ENCODE results near the gene B3GAT1. TPM values are rescaled to one million over a fixed set of nuclear protein-coding genes. Genes with fewer than 3 reads are reported as not detected.

B3GAT1 gene
- total RNA-seq, 1 experiment from 2014 or later: 9.9 TPM

DNA sequence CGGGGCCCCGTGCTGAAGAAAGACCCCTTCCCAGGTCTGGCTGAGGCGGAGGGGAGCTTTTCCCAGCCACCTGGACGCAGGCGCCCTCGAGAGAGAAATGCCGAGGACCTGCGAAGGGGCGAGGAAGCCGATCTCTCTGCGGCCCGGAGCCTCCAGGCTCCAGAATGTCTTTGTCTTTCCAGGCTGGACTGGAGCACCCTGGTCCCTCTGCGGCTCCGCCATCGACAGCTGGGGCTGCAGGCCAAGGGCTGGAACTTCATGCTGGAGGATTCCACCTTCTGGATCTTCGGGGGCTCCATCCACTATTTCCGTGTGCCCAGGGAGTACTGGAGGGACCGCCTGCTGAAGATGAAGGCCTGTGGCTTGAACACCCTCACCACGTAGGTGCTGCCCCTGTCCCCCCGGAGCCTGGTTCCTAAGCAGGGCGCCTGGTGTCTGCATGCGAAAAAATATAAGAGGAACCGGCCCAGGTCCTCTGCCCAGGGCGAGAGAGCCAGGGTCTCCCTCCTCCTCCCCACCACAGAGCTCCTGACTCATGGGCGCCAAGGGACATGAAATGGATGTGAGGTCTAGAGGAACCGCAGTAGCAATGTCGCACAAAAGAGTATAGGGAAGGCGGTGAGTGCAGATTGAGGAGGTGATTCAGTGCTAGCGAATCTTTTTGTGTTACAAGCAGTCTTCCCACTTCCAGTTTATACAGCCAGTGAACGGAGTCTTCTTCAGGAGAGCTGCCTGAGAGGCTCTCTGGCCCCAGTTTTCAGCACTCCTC, 69.3 kb downstream of the B3GAT1 start:
- H3K27me3 ChIP-seq (ENCODE audit: control insufficient read depth, insufficient read depth, low read length): no peaks in the 10 kb centered on the region; the same call in 1 of the 2 replicates
- no peaks in the 10 kb centered on the region for H3K36me3 ChIP-seq (replicated peaks; ENCODE audit: control insufficient read depth, insufficient read depth, low read length)
- H3K4me3 ChIP-seq (ENCODE audit: insufficient read depth, low read depth, low read length): no peak overlapping the region
- DNase-seq: no peak

DNA sequence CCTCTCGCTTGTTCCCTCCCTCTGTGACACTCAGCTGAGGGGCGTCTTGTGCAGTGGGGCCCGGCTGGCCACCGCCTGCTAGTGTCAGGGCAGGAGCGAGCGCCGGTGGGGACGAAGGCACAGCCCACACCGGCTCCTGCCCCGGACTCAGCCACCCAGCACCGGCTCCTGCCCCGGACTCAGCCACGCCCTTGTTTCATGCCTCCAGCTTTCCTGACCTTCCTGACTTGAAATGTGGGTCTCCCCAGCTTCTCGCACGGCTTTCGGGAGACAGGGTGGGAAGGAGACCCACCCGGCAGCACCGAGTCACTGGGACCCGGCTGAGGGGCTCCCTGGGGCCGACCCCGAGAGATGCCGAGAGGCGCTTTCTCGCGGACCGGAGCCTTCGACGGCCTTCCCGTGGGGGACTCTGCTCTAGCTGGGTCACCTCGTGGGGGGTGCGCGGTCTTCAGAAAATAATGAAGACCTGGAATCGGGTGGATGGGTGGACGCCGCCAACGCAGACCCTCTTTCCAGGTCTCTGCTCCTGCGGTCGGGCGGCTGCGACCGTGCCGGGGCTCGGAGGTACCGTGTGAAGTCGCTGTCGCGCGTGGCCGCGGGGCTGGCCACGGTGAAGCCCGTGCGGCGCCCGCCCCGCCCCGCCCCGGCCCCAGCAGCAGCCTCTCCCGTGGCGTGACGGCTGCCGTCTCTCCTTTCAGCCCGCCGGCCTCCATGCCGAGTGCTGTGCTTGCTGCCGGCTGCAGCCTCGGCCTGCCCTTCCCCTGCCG, 70.1 kb downstream of the B3GAT1 start:
- H3K4me3 ChIP-seq (ENCODE audit: insufficient read depth, low read depth, low read length): no peak overlapping the region
- peak; percentile 68 for DNase-seq
- no peaks in the 10 kb centered on the region; the same call in 1 of the 2 replicates for H3K27me3 ChIP-seq (ENCODE audit: control insufficient read depth, insufficient read depth, low read length)
- H3K36me3 ChIP-seq (replicated peaks; ENCODE audit: control insufficient read depth, insufficient read depth, low read length): no peaks in the 10 kb centered on the region

DNA sequence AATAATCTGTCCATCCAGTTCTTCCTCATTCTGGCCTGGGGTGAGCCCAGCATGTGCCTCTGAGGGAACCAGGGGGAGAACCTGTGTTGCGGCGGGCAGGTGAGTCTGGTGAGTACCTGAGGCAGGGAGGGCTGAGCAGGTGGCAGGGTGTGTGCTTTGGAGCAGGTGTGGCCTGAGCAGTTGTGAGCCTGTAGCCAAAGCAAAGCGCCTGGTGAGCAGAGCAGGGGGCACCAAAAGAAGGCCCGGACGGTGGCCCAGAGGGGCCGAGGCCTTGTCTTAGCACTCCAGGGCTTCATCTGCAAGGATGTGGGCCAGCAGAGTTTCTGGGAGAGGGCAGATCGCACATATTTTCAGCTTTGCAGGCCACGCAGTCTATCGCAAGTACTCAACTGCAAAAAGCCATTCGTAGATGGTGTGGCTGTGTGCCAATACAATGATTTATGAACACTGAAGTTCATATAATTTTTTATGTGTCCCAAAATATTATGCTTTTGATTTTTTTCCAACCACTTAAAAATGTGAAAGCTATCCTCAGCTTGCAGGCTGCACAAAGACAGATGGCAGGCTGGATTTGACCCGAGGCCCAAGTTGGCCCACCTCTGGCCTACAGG, 71.6 kb downstream of the B3GAT1 start:
- H3K36me3 ChIP-seq (replicated peaks; ENCODE audit: control insufficient read depth, insufficient read depth, low read length): no peaks in the 10 kb centered on the region
- peak; percentile 38 for DNase-seq
- no peak overlapping the region for H3K4me3 ChIP-seq (ENCODE audit: insufficient read depth, low read depth, low read length)
- H3K27me3 ChIP-seq (ENCODE audit: control insufficient read depth, insufficient read depth, low read length): no peaks in the 10 kb centered on the region

DNA sequence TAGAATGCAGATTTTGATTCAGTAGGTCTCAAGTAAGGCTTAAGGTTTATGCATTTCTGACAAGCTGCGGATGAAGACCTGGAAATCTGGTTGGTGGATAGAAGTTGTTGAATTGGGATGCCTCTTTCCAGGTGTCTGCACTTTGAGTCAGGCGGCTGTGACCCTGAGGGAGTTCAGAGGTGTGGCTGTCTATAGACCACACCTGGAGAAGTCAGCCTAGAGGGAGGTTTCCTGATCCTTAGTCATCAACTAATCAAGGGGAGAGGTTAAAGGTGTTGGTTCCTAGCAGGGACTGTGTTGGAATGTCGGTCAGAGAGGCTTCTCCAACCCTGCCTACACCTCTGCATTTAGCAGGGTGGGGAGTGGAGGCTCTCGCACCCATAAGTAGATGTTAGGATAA, 72.3 kb downstream of the B3GAT1 start:
- Histone ChIP-seq H3K27me3 (ENCODE audit: control insufficient read depth, insufficient read depth, low read length) (no peaks in the 10 kb centered on the region; the same call in 1 of the 2 replicates), H3K36me3 (replicated peaks; ENCODE audit: control insufficient read depth, insufficient read depth, low read length) (no peaks in the 10 kb centered on the region), H3K4me3 (ENCODE audit: insufficient read depth, low read depth, low read length) (no peak overlapping the region)
- DNase-seq: peak; percentile 26

DNA sequence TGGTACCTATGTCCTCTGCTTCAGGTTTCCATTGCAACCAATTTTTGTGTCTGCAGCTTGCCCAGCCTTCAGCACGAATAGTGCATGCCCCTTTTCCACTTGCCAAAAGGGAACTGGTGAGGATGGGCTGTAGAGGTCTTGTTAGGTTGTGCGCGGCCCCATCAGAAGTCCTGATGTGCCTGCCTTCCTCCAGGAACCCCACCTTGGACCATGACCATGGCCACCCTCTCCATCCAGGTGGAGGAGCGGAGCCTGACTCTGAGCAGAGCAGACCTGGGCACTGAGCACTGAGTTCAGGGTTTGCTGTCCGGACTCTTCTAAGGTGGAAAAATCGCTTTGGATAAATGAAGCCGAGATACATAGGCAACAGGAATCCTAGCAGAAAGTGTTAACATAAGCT, 73.4 kb downstream of the B3GAT1 start:
- no peak for DNase-seq
- H3K36me3 ChIP-seq (replicated peaks; ENCODE audit: control insufficient read depth, insufficient read depth, low read length): no peaks in the 10 kb centered on the region
- H3K4me3 ChIP-seq (ENCODE audit: insufficient read depth, low read depth, low read length): no peak overlapping the region
- H3K27me3 ChIP-seq (ENCODE audit: control insufficient read depth, insufficient read depth, low read length): peaks cover 2% of the 10 kb centered on the region; the same call in 1 of the 2 replicates

DNA sequence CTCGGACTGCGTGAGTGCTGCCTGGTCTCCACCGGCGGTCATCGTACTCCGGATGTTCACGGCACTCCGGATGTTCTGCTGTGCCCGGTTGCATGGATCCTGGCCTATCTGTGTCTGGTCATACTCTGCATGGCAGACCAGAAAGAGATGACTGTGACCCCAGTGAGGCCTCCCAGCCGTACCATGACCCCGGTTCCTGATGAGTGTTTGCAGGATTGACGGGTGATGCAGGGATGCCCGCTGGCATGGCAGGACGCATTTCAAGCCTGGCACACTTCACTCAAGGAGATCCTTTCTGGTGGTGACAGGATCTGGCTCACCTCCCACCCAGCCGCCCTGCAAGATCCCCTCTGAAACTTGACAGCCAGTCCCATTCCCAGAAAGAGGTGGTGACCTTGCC, 74.0 kb downstream of the B3GAT1 start:
- peaks cover 6% of the 10 kb centered on the region; the same call in 1 of the 2 replicates for H3K27me3 ChIP-seq (ENCODE audit: control insufficient read depth, insufficient read depth, low read length)
- no peak for DNase-seq
- H3K4me3 ChIP-seq (ENCODE audit: insufficient read depth, low read depth, low read length): no peak overlapping the region
- no peaks in the 10 kb centered on the region for H3K36me3 ChIP-seq (replicated peaks; ENCODE audit: control insufficient read depth, insufficient read depth, low read length)

DNA sequence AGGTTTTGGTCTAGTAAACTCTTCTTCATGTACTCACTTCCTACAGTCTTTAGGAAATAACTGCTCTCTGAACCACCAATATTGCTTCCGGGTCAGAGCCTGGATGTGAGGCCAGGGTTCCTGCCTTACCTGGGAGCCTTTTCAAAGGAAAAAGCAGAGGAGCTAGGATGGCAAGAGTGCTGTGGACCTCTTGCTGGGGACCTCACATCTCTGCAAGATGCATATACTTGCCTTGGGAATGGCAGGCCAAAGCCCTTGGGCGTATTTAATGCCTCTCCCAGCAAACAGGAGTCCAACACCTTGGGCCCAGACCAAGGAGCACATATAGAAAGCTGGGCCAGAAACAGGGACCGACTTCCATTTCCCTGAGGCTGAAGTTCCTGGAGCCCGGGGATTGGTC, 75.0 kb downstream of the B3GAT1 start:
- Histone ChIP-seq H3K36me3 (replicated peaks; ENCODE audit: control insufficient read depth, insufficient read depth, low read length) (no peaks in the 10 kb centered on the region), H3K4me3 (ENCODE audit: insufficient read depth, low read depth, low read length) (no peak overlapping the region), H3K27me3 (ENCODE audit: control insufficient read depth, insufficient read depth, low read length) (peaks cover 14% of the 10 kb centered on the region)
- DNase-seq: no peak

DNA sequence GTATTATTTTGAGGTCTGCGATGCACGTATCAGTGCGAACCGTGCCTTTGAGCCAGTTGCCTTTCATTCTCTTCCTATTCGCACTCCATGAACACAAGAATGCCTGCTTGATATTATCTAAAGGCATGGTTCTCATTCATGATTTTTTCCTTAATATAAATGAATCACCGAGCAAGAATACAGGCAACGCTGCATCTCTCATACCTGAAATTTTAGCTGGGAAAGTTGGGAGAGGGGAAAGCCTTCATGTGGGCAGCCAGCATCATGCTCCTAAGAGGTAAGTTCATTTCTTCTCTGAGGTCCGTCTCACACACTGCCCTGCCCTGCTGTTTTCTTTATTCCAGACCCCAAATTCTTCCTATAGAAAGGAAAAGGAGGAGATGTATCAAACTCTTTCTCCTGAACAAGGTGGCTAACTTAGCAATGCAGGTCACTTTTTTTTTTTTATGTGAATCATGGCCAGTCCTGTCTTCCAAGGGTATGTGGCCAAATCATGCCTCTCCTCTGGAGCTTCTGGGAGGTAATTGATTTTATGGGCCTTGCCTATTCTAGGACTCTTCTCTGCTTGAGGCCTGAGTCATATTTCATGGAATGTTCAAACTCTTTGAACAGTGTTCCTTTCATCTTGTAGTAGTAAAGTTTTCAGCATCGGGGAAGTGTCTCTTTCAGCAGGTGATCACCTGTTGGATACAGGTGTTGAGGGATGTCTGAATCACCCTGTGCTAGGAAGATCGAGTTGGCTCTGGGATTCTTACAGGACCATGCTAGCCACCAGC, 77.1 kb downstream of the B3GAT1 start:
- Histone ChIP-seq H3K4me3 (ENCODE audit: insufficient read depth, low read depth, low read length) (no peak overlapping the region), H3K27me3 (ENCODE audit: control insufficient read depth, insufficient read depth, low read length) (peaks cover 23% of the 10 kb centered on the region), H3K36me3 (replicated peaks; ENCODE audit: control insufficient read depth, insufficient read depth, low read length) (no peaks in the 10 kb centered on the region)
- no peak for DNase-seq

DNA sequence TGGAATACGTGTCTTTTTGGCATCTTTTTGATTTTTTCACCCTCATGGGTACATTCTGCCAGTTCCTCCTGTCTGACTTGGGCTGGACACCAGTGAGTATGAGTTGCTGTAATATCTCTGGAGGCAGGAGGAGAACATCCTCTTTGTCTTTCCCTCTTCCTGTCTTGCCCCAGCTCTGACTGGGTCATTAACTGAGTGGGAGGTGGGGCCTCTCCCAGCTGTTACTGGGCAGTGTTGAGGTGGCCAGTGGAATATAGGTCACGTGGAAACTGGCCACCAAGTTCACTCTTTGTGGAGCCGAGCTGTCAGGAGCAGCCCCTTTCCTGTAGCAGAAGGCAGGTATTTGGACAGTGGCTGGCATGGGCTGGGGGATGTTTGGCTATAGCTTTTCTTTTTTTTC, 78.1 kb downstream of the B3GAT1 start:
- Histone ChIP-seq H3K4me3 (ENCODE audit: insufficient read depth, low read depth, low read length) (no peak overlapping the region), H3K27me3 (ENCODE audit: control insufficient read depth, insufficient read depth, low read length) (peaks cover 23% of the 10 kb centered on the region), H3K36me3 (replicated peaks; ENCODE audit: control insufficient read depth, insufficient read depth, low read length) (no peaks in the 10 kb centered on the region)
- DNase-seq: no peak

DNA sequence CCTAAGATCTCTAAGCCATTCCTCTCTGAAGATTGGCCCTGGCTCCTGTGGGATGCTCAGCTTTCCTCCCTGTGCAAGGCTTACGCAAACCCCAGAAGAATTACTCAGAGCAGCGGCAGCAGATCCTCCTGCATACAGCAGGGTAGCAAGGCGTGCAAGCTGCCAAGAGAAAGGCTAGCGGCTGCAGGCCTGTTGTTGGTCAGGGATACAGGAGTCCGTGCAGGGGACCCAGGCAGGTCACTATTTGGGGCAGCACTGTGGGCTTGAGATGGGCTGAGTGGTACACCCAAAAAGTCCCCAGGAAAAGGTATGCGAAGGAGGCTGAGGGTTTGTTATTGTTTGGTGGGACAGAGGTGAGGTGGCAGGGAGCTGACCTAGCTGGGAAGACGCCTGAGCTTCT, 78.7 kb downstream of the B3GAT1 start:
- Histone ChIP-seq H3K27me3 (ENCODE audit: control insufficient read depth, insufficient read depth, low read length) (peaks cover 23% of the 10 kb centered on the region), H3K36me3 (replicated peaks; ENCODE audit: control insufficient read depth, insufficient read depth, low read length) (no peaks in the 10 kb centered on the region), H3K4me3 (ENCODE audit: insufficient read depth, low read depth, low read length) (no peak overlapping the region)
- no peak for DNase-seq

DNA sequence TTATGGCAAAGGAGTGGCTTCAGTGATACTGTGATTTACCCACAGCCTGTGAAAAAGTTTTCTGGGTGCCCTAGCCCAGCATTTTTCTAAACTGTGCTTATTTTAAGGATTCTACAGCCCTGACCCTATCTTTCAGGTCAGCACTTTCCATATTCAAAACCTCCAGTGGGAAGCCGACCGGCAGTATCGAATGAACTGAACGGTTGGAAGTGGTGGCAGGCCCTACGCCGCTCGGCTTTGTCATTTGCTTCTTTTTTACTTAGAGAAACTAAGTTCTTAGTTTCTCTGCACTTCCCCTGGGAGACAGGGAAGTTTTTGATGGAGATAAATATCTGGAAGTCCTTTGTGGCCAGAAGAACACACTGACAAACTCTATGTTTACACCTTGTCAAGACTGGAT, 79.3 kb downstream of the B3GAT1 start:
- H3K36me3 ChIP-seq (replicated peaks; ENCODE audit: control insufficient read depth, insufficient read depth, low read length): no peaks in the 10 kb centered on the region
- H3K27me3 ChIP-seq (ENCODE audit: control insufficient read depth, insufficient read depth, low read length): peaks cover 23% of the 10 kb centered on the region
- peak overlapping the region; percentile 74; the same call in 1 of the 2 replicates for H3K4me3 ChIP-seq (ENCODE audit: insufficient read depth, low read depth, low read length)
- DNase-seq: no peak

DNA sequence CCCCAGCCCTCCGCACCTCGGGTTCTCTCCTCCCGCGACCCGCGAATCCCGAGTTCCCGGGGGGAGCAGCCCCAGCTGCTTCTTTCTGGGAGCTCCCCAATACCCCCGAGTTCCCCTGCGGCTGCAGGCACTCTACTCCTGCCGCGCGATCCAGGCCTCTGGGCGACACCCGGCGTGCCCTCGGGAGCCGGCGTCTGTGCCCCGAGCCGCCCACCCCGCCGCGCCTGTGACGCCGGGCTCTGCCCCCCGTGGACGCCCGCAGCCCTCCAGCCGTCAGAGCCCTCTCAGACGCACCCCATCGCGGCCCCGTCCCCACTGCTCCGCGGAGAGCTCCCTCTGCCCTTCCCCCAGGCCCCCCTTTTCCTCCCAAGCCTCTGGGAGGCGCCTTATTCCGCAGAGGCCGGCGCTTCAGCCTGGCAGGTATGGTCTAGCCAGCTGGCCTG, 79.8 kb downstream of the B3GAT1 start:
- Histone ChIP-seq H3K27me3 (ENCODE audit: control insufficient read depth, insufficient read depth, low read length) (peaks cover 23% of the 10 kb centered on the region), H3K36me3 (replicated peaks; ENCODE audit: control insufficient read depth, insufficient read depth, low read length) (no peaks in the 10 kb centered on the region), H3K4me3 (ENCODE audit: insufficient read depth, low read depth, low read length) (peak overlapping the region; percentile 74)
- peak; percentile 85 for DNase-seq

DNA sequence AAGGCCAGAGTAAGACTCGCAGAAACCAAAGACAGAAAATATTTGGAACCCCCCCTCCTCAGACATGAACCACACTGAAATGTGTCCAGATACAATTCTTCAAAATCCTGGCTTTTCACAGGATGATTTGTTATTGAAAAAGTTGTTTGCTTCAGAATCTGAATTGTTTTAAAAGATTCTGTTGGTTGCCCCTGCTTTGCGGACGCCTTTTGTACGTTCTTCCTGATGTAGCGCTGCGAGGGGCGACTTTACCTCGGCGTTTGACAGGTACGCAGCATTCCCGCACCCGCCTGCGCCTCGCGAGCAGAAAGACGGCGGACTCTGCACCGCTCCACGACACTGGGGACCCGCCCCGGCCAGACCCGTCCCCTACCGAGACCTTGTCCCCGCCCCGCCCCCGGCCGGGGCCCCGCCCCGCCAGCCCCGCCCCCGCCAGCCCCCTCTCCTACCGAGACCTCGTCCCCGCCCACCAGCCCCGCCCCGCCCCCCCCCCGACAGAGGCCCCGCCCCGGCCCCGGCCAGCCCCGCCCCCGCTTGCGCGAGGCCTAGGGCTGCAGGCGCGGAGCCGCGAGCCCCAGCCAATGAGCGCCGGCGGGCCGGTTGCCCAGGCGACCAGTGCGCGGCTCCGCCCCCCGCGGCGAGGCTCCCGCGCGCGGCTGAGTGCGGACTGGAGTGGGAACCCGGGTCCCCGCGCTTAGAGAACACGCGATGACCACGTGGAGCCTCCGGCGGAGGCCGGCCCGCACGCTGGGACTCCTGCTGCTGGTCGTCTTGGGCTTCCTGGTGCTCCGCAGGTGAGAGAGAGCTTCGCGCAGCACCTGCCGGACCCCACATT, 80.5 kb downstream of the B3GAT1 start, which contains the start of gene GLB1L2:
Gene GLB1L2 (plus strand): TSS at position 635 of the 835 bp plus-strand sequence. CDS start 74 bp downstream, at position 709.
- Histone ChIP-seq H3K36me3 (replicated peaks; ENCODE audit: control insufficient read depth, insufficient read depth, low read length) (no peaks in the 10 kb centered on the region), H3K4me3 (ENCODE audit: insufficient read depth, low read depth, low read length) (peak within 1 kb of the TSS; percentile 74), H3K27me3 (ENCODE audit: control insufficient read depth, insufficient read depth, low read length) (peaks cover 23% of the 10 kb centered on the region)
- DNase-seq: peak; percentile 100

All from H7 (cell line).